HepG2 (cell line): ENCODE measurements around the gene ITIH3. TPM values are rescaled to one million over a fixed set of nuclear protein-coding genes. Genes with fewer than 3 reads are reported as not detected.

Source experiments
- ATAC-seq: fragments of 200-7000 bp; cut with Tn5 transposase; 3 replicates; pipeline ENCODE4 v1.9.1; 2020; ENCODE audit warnings: mild to moderate bottlenecking, moderate library complexity
- BruUV-seq: library from RNA; stranded (reverse); fragments of 400-500 nt; replicated peaks from 2 replicates; lab custom pipeline; 2021; lab: Mats Ljungman, UMichigan
- CTCF ChIA-PET: fragments of 300-600 bp; formaldehyde crosslinking; extraction: SDS; loops from one replicate; lab custom pipeline; 2021; ENCODE audit warnings: low total read pairs, inconsistent platforms, low intra/inter-chr PET ratio; lab: Yijun Ruan, JAX
- POLR2A ChIA-PET: fragments of 350-600 bp; sonication (Branson Sonifier 250); formaldehyde crosslinking; loops from one replicate; lab custom pipeline; 2020; ENCODE audit warnings: antibody characterized with exemption, inconsistent platforms; lab: Yijun Ruan, JAX
- DNase-seq: peaks from one replicate; pipeline ENCODE4 v3.0.0-alpha.2; 2015; ENCODE audit warnings: low spot score
- FAIRE-seq: peaks from 3 replicates; lab custom pipeline; 2011; peaks lifted over from hg19 to GRCh38; lab: Jason Lieb, UNC
- H2AFZ ChIP-seq: one replicate; pipeline ENCODE4 v1.6.1; 2011; ENCODE audit warnings: low read length, inconsistent platforms
- H3K27ac ChIP-seq: fragments of 300-600 bp; 3 replicates; pipeline ENCODE4 v1.8.0; 2011; ENCODE audit warnings: mixed run types, mild to moderate bottlenecking, mixed read lengths, low read length, inconsistent platforms; ENCODE audit not compliant: insufficient read depth; ENCODE audit errors: extremely low read length
- H3K27me3 ChIP-seq, 2 experiments: fragments of 200-600 bp in 1 of 2; 2 replicates in 1 of 2; 3 replicates in 1 of 2; pipeline versions ENCODE4 v1.6.0 to v1.8.0; 2011; ENCODE audit warnings: low read length in 2 of 2, mild to moderate bottlenecking in 2 of 2, moderate library complexity in 2 of 2, inconsistent platforms in 1 of 2; ENCODE audit not compliant: insufficient read depth in 2 of 2, control insufficient read depth in 1 of 2
- H3K36me3 ChIP-seq, 2 experiments: fragments of 200-600 bp in 1 of 2; replicated peaks in 1 of 2; 2 replicates in 1 of 2; 3 replicates in 1 of 2; pipeline versions ENCODE4 v1.5.1 to v1.8.0; 2011; ENCODE audit warnings: low read length in 2 of 2, inconsistent platforms in 1 of 2; ENCODE audit not compliant: insufficient read depth in 2 of 2, control insufficient read depth in 1 of 2
- H3K4me1 ChIP-seq: 2 replicates; pipeline ENCODE4 v1.5.1; 2012; ENCODE audit warnings: low read length, inconsistent platforms; ENCODE audit not compliant: insufficient read depth
- H3K4me2 ChIP-seq: 2 replicates; pipeline ENCODE4 v1.6.0; 2011; ENCODE audit warnings: low read depth, low read length, inconsistent platforms
- H3K4me3 ChIP-seq, 3 experiments: fragments of 200-600 bp in 1 of 3; sonication (generic), shearing (Covaris generic) in 1 of 3; replicated peaks in 1 of 3; 2 replicates each; pipeline ENCODE4 v1.5.1; 2011 to 2016; ENCODE audit warnings: low read length in 3 of 3, inconsistent platforms in 2 of 3, low read depth in 2 of 3, mild to moderate bottlenecking in 2 of 3, control low read depth in 1 of 3, mixed read lengths in 1 of 3; ENCODE audit not compliant: insufficient read depth in 1 of 3
- H3K79me2 ChIP-seq: one replicate; pipeline ENCODE4 v1.6.1; 2011; ENCODE audit warnings: low read length, inconsistent platforms; ENCODE audit not compliant: insufficient read depth
- H3K9ac ChIP-seq: 2 replicates; pipeline ENCODE4 v1.6.0; 2011; ENCODE audit warnings: mild to moderate bottlenecking, low read depth, low read length, inconsistent platforms; ENCODE audit not compliant: insufficient read depth
- H3K9me3 ChIP-seq: 2 replicates; pipeline ENCODE4 v1.5.1; 2012; ENCODE audit warnings: mild to moderate bottlenecking, low read length
- H4K20me1 ChIP-seq: 2 replicates; pipeline ENCODE4 v1.6.0; 2011; ENCODE audit warnings: inconsistent platforms, mild to moderate bottlenecking, low read length, moderate library complexity; ENCODE audit not compliant: insufficient read depth
- DNMT1 ChIP-seq: sonication (generic); formaldehyde crosslinking; IDR thresholded peaks from 2 replicates; pipeline ENCODE4 v1.5.1; 2020; ENCODE audit warnings: mild to moderate bottlenecking, missing genetic modification reagents
- GATAD1 ChIP-seq: IDR thresholded peaks from 2 replicates; pipeline ENCODE4 v1.6.1; 2016; ENCODE audit warnings: missing genetic modification reagents, missing compliant biosample characterization
- GMEB1 ChIP-seq: sonication (generic); formaldehyde crosslinking; IDR thresholded peaks from 2 replicates; pipeline ENCODE4 v1.5.1; 2020; ENCODE audit warnings: missing genetic modification reagents, mild to moderate bottlenecking, borderline replicate concordance
- HHEX ChIP-seq: IDR thresholded peaks from 2 replicates; pipeline ENCODE4 v1.6.1; 2016; ENCODE audit warnings: control low read depth
- HMGA1 ChIP-seq: sonication (generic); formaldehyde crosslinking; conservative IDR thresholded peaks from 2 replicates; pipeline ENCODE4 v1.4.0; 2020; ENCODE audit warnings: missing genetic modification reagents
- HOXA7 ChIP-seq: sonication (generic); formaldehyde crosslinking; IDR thresholded peaks from 2 replicates; pipeline ENCODE4 v1.8.1; 2022; ENCODE audit warnings: mild to moderate bottlenecking, missing genetic modification reagents, moderate library complexity
- IKZF4 ChIP-seq: sonication (generic); formaldehyde crosslinking; IDR thresholded peaks from 2 replicates; pipeline ENCODE4 v1.5.1; 2020; ENCODE audit warnings: borderline replicate concordance, mild to moderate bottlenecking, low read depth, missing genetic modification reagents; ENCODE audit errors: not compliant biosample characterization
- IRF2 ChIP-seq: IDR thresholded peaks from 2 replicates; pipeline ENCODE4 v1.6.1; 2018; ENCODE audit warnings: missing genetic modification reagents, missing compliant biosample characterization
- KMT2B ChIP-seq: IDR thresholded peaks from 2 replicates; pipeline ENCODE4 v1.6.1; 2016; ENCODE audit warnings: missing genetic modification reagents, missing compliant biosample characterization
- NR1H2 ChIP-seq: sonication (generic); formaldehyde crosslinking; IDR thresholded peaks from 2 replicates; pipeline ENCODE4 v1.8.1; 2022; ENCODE audit warnings: low read depth, missing genetic modification reagents, borderline replicate concordance
- PHF21A ChIP-seq: sonication (generic); formaldehyde crosslinking; IDR thresholded peaks from 2 replicates; pipeline ENCODE4 v1.5.0; 2020; ENCODE audit warnings: mild to moderate bottlenecking, missing genetic modification reagents
- RBAK ChIP-seq: sonication (generic); formaldehyde crosslinking; IDR thresholded peaks from 2 replicates; pipeline ENCODE4 v1.5.1; 2020; ENCODE audit warnings: mild to moderate bottlenecking, missing genetic modification reagents
- RELA ChIP-seq: sonication (generic); formaldehyde crosslinking; IDR thresholded peaks from 2 replicates; pipeline ENCODE4 v1.4.0; 2020; ENCODE audit warnings: missing genetic modification reagents
- SIN3B ChIP-seq: fragments of 150-350 bp; IDR thresholded peaks from 2 replicates; pipeline ENCODE4 v1.6.1; 2014; ENCODE audit warnings: low read length
- SMAD1 ChIP-seq: sonication (generic); formaldehyde crosslinking; IDR thresholded peaks from 2 replicates; pipeline ENCODE4 v1.4.0; 2020; ENCODE audit warnings: missing genetic modification reagents, low read depth, mild to moderate bottlenecking, borderline replicate concordance
- SMARCE1 ChIP-seq: fragments of 450-650 bp; IDR thresholded peaks from 2 replicates; pipeline ENCODE4 v1.6.1; 2017; ENCODE audit warnings: borderline replicate concordance
- THAP11 ChIP-seq: IDR thresholded peaks from 2 replicates; pipeline ENCODE4 v1.6.1; 2016; ENCODE audit warnings: missing biosample characterization, missing genetic modification reagents
- ZGPAT ChIP-seq: IDR thresholded peaks from 2 replicates; pipeline ENCODE4 v1.6.1; 2016; ENCODE audit warnings: mild to moderate bottlenecking
- ZNF333 ChIP-seq: sonication (generic); formaldehyde crosslinking; IDR thresholded peaks from 2 replicates; pipeline ENCODE4 v1.4.0; 2020; ENCODE audit warnings: mild to moderate bottlenecking, missing genetic modification reagents, borderline replicate concordance
- ZNF562 ChIP-seq: sonication (generic); formaldehyde crosslinking; IDR thresholded peaks from 2 replicates; pipeline ENCODE4 v1.8.0; 2022; ENCODE audit warnings: missing genetic modification reagents, borderline replicate concordance
- ZNF672 ChIP-seq: sonication (generic); formaldehyde crosslinking; IDR thresholded peaks from 2 replicates; pipeline ENCODE4 v1.8.1; 2022; ENCODE audit warnings: missing genetic modification reagents
- ZNF747 ChIP-seq: sonication (generic); formaldehyde crosslinking; IDR thresholded peaks from 2 replicates; pipeline ENCODE4 v1.8.1; 2023; ENCODE audit warnings: missing genetic modification reagents, mild to moderate bottlenecking, borderline replicate concordance
- ZNF761 ChIP-seq: sonication (generic); formaldehyde crosslinking; conservative IDR thresholded peaks from 2 replicates; pipeline ENCODE4 v1.4.0; 2020; ENCODE audit warnings: mild to moderate bottlenecking, missing genetic modification reagents
- ZNF841 ChIP-seq: sonication (generic); formaldehyde crosslinking; IDR thresholded peaks from 2 replicates; pipeline ENCODE4 v1.8.1; 2023; ENCODE audit warnings: missing genetic modification reagents, borderline replicate concordance
- WGBS: methylation state at CpG from one replicate; pipeline ENCODE4 v1.1.6; 2017; ENCODE audit warnings: low lambda C conversion rate; 5-methylcytosine and 5-hydroxymethylcytosine counted together
- in situ Hi-C: cut with HindIII; loops from 2 replicates; pipeline ENCODE4 v1.10.0; 2017; ENCODE audit warnings: low pct_unique_long_range_greater_than_20kb; ENCODE audit not compliant: extremely low pct_ligation_motif_present
- intact Hi-C: fragments of 100-400 bp; cut with micrococcal nuclease; formaldehyde crosslinking; loops from one replicate; pipeline ENCODE4 v1.10.0; 2022; ENCODE audit not compliant: unreplicated experiment
- polyA plus RNA-seq, 8 experiments: library from polyadenylated mRNA; depleted of rRNA in 3 of 8; stranded (reverse) in 7 of 8; unstranded in 1 of 8; fragments of >200 nt; fragmentation: Illumina TruSeq in 4 of 8; extraction: Trizol in 4 of 8; gene quantifications; 2 replicates each; pipeline versions ENCODE4 v1.2.1 to v1.2.3, GENCODE V29; 2011 to 2016; ENCODE audit warnings: low read depth in 4 of 8, missing spikeins in 1 of 8, mixed read lengths in 1 of 8; ENCODE audit not compliant: insufficient read depth in 1 of 8
- total RNA-seq, 5 experiments: library from RNA; depleted of rRNA; stranded (reverse); fragments of >200 nt; fragmentation: Illumina TruSeq; extraction: Trizol; gene quantifications; 2 replicates each; pipeline ENCODE4 v1.2.3, GENCODE V29; 2016; ENCODE audit warnings: low read depth in 1 of 5

The ITIH3 gene
- total and polyA plus RNA-seq, 2 of the 13 experiments (the other 11 are each of a cell fraction or from before 2014, with no cell fraction given) = 105 to 632 TPM

GRCh38 chr3:52795298-52795900, 803 bp downstream of the ITIH3 start:
- Histone ChIP-seq H3K79me2 (peaks cover 4% of the 10 kb centered on the region), H3K27ac (peak overlapping the region; percentile 87), H3K9me3 (no peaks in the 10 kb centered on the region), H3K4me2 (peak overlapping the region; percentile 93), H4K20me1 (no peaks in the 10 kb centered on the region), H3K9ac (peak overlapping the region; percentile 75), H3K27me3 (no peaks in the 10 kb centered on the region), H3K4me3 (peak overlapping the region; percentile 59 to 76 (median 76)), H3K4me1 (peaks cover 87% of the 10 kb centered on the region), H2AFZ (no peak overlapping the region), H3K36me3 (peaks cover 17 to 32% of the 10 kb centered on the region in 2 experiments)
- CTCF ChIA-PET = no interaction called here
- POLR2A ChIA-PET = interaction anchor here (0.5 to 10.9 kb wide), 20 partner anchors 10 to 153 kb away, joined by 3 to 466 read pairs (median 4); partner anchors contain the start of genes ITIH1, ITIH4 and NEK4
- BruUV-seq = no TSS peak
- FAIRE-seq (peak; percentile 78), ATAC-seq (peak; percentile 58), DNase-seq (peak; percentile 63)
- WGBS = 18% methylated on average over 6 of the region's 9 CpGs
- intact Hi-C loops (no loop called here), in situ Hi-C loops (no loop called here)
- TF ChIP-seq ZNF747 (CRISPR knock-in tag) (0 out of 2 replicates have a peak, but pooled peaks have one; percentile 35), DNMT1 (CRISPR knock-in tag) (no peak), SMARCE1 (no peak), GATAD1 (peak; percentile 58; the same call in 1 of the 2 replicates), SMAD1 (no peak), HMGA1 (CRISPR knock-in tag) (no peak), IRF2 (CRISPR knock-in tag) (peak; percentile 69), ZNF761 (peak; percentile 28; the same call in 1 of the 2 replicates), ZNF333 (CRISPR knock-in tag) (0 out of 2 replicates have a peak, but pooled peaks have one; percentile 80), ZNF672 (CRISPR knock-in tag) (no peak), HHEX (CRISPR knock-in tag) (no peak), PHF21A (CRISPR knock-in tag) (peak; percentile 80; the same call in 1 of the 2 replicates), IKZF4 (CRISPR knock-in tag) (no peak), THAP11 (CRISPR knock-in tag) (0 out of 2 replicates have a peak, but pooled peaks have one; percentile 48), ZNF562 (CRISPR knock-in tag) (no peak), GMEB1 (CRISPR knock-in tag) (peak; percentile 35; the same call in 1 of the 2 replicates), RBAK (CRISPR knock-in tag) (no peak), ZGPAT (CRISPR knock-in tag) (peak; percentile 65), KMT2B (CRISPR knock-in tag) (peak; percentile 32; the same call in 1 of the 2 replicates), HOXA7 (CRISPR knock-in tag) (no peak), NR1H2 (CRISPR knock-in tag) (0 out of 2 replicates have a peak, but pooled peaks have one; percentile 4), RELA (CRISPR knock-in tag) (no peak), SIN3B (no peak), ZNF841 (CRISPR knock-in tag) (no peak)
